Mesendoderm (in vitro differentiated cells): ENCODE results near the gene RGS8.

Source experiments
- DNase-seq: peaks from one replicate; pipeline ENCODE4 v3.0.0; 2013
- H2AK5ac ChIP-seq: 2 replicates; pipeline ENCODE4 v1.6.1; 2013; ENCODE audit warnings: low read length, inconsistent platforms
- H2BK120ac ChIP-seq: 2 replicates; pipeline ENCODE4 v1.6.1; 2013; ENCODE audit warnings: low read depth, mild to moderate bottlenecking, low read length, moderate library complexity, mixed read lengths
- H2BK15ac ChIP-seq: replicated peaks from 2 replicates; pipeline ENCODE4 v1.6.1; 2013; ENCODE audit warnings: low read depth, mild to moderate bottlenecking, moderate library complexity
- H2BK5ac ChIP-seq: 2 replicates; pipeline ENCODE4 v1.6.1; 2013; ENCODE audit warnings: low read length, inconsistent platforms
- H3K18ac ChIP-seq: 2 replicates; pipeline ENCODE4 v1.6.1; 2013; ENCODE audit warnings: mild to moderate bottlenecking, low read length, mixed read lengths
- H3K23ac ChIP-seq: one replicate; pipeline ENCODE4 v1.6.1; 2013; ENCODE audit warnings: low read length
- H3K27ac ChIP-seq: 2 replicates; pipeline ENCODE4 v1.5.1; 2013; ENCODE audit warnings: low read depth, mild to moderate bottlenecking, inconsistent platforms, low read length, moderate library complexity
- H3K27me3 ChIP-seq: 2 replicates; pipeline ENCODE4 v1.6.1; 2013; ENCODE audit warnings: low read length, control low read depth, mild to moderate bottlenecking, inconsistent platforms; ENCODE audit not compliant: insufficient read depth, poor library complexity
- H3K36me3 ChIP-seq: 2 replicates; pipeline ENCODE4 v1.6.1; 2013; ENCODE audit warnings: low read length, inconsistent platforms; ENCODE audit not compliant: control insufficient read depth, insufficient read depth
- H3K4ac ChIP-seq: one replicate; pipeline ENCODE4 v1.6.1; 2013; ENCODE audit warnings: low read depth, mild to moderate bottlenecking, low read length, moderate library complexity
- H3K4me1 ChIP-seq: 2 replicates; pipeline ENCODE4 v1.6.1; 2013; ENCODE audit warnings: low read depth, low read length, inconsistent platforms; ENCODE audit not compliant: control insufficient read depth
- H3K4me2 ChIP-seq: 2 replicates; pipeline ENCODE4 v1.6.1; 2013; ENCODE audit warnings: low read length
- H3K4me3 ChIP-seq: 2 replicates; pipeline ENCODE4 v1.5.1; 2013; ENCODE audit warnings: mild to moderate bottlenecking, low read length
- H3K56ac ChIP-seq: one replicate; pipeline ENCODE4 v1.6.1; 2013; ENCODE audit warnings: low read length
- H3K79me1 ChIP-seq: 2 replicates; pipeline ENCODE4 v1.6.1; 2013; ENCODE audit warnings: low read length, inconsistent platforms
- H3K79me2 ChIP-seq: 2 replicates; pipeline ENCODE4 v1.6.1; 2013; ENCODE audit warnings: mild to moderate bottlenecking, low read length; ENCODE audit not compliant: control insufficient read depth, insufficient read depth
- H3K9ac ChIP-seq: 2 replicates; pipeline ENCODE4 v1.6.1; 2013; ENCODE audit warnings: low read length, inconsistent platforms
- H4K5ac ChIP-seq: one replicate; pipeline ENCODE4 v1.6.1; 2013; ENCODE audit warnings: low read length
- H4K8ac ChIP-seq: one replicate; pipeline ENCODE4 v1.6.1; 2013; ENCODE audit warnings: low read depth, mild to moderate bottlenecking, control low read depth, low read length, moderate library complexity
- WGBS: extraction: QIAGEN DNeasy Blood & Tissue Kit; methylation state at CpG from one replicate; pipeline ENCODE4 v1.1.7; 2013; ENCODE audit warnings: low lambda C conversion rate, missing lambda C conversion rate; ENCODE audit not compliant: insufficient coverage; ENCODE audit errors: extremely low coverage; 5-methylcytosine and 5-hydroxymethylcytosine counted together

The RGS8 gene

GRCh38 chr1:182681568-182681912 lies 2.8 kb downstream of the RGS8 start:
- no peak overlapping the region for H3K4me2 ChIP-seq
- no CpG with 5 or more reads among the region's 8 CpGs for WGBS
- no peaks in the 10 kb centered on the region for H3K4me1 ChIP-seq

DNA sequence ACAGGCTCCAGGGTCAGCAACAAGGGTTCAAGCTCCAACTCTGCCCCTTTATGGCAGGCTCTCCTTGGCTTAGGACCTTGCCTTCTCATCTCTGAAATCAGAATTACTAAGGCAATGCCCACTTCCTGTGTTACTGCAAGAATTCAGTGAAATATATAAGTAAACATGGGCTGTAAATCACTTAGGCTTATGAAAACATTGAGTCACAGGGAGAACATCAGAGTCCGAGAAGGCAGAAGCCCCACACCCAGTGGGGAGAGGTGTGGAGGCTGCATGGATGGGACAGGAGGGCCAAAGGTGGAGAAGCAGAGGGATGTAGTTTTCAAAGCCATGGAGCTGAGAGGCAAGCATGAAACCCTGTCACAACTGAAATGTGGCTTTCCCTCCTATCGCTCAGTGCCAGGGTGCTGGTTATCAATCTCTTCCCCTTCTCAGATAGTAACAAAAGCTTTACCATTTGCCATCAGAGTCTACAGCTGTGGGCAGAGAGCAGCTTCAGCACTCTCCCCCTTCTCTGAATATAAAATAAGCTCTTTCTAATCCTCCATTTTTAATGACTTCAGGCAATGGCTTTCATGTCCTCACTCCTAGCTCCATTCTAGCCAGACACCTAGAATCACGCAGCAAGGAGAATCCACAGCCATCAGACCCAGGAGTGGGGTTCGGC lies 3.4 kb downstream of the RGS8 start:
- WGBS: no CpG with 5 or more reads among the region's 4 CpGs
- Histone ChIP-seq H2BK120ac (no peak overlapping the region), H3K36me3 (no peaks in the 10 kb centered on the region), H3K27me3 (no peaks in the 10 kb centered on the region), H3K79me1 (no peaks in the 10 kb centered on the region), H2AK5ac (no peak overlapping the region), H4K8ac (no peak overlapping the region), H3K27ac (no peak overlapping the region), H3K23ac (no peak overlapping the region), H3K9ac (no peak overlapping the region), H3K4me3 (no peak overlapping the region), H3K56ac (no peak overlapping the region), H2BK15ac (no peak overlapping the region), H3K18ac (no peak overlapping the region), H3K4me2 (no peak overlapping the region), H3K79me2 (no peaks in the 10 kb centered on the region), H2BK5ac (no peak overlapping the region), H3K4ac (no peak overlapping the region), H3K4me1 (no peaks in the 10 kb centered on the region), H4K5ac (no peak overlapping the region)
- no peak for DNase-seq

More at GRCh38 chr1:182681568-182681912, 2.8 kb downstream of the RGS8 start:
- Histone ChIP-seq H3K27ac (no peak overlapping the region), H3K36me3 (no peaks in the 10 kb centered on the region), H2BK5ac (no peak overlapping the region), H3K79me1 (no peaks in the 10 kb centered on the region), H3K9ac (no peak overlapping the region), H4K8ac (no peak overlapping the region), H3K18ac (no peak overlapping the region), H3K79me2 (no peaks in the 10 kb centered on the region), H3K23ac (no peak overlapping the region), H3K4ac (no peak overlapping the region), H3K27me3 (no peaks in the 10 kb centered on the region), H2BK120ac (no peak overlapping the region), H2AK5ac (no peak overlapping the region), H3K4me3 (no peak overlapping the region), H4K5ac (no peak overlapping the region), H3K56ac (no peak overlapping the region), H2BK15ac (no peak overlapping the region)
- DNase-seq: no peak

DNA sequence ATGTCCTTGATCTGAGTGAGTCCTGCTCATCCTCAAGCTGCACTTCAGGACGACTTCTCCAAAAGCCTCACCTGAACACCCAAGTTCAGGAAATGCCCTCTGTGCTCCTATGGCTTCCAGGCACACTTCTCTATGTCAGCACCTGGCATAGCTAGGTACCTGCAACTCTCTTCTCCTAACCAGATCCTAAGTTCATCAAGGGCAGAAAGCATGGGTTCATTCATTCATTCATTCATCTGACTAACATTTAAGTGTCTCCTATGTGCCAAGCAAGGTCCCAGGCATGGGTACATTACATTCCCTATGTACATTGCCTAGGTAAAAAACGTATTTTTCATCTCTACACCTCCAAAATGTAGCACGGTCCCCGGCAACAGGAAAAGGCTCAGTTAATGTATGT lies 4.0 kb downstream of the RGS8 start:
- no CpG with 5 or more reads among the region's 4 CpGs for WGBS
- Histone ChIP-seq H3K36me3 (no peaks in the 10 kb centered on the region), H3K27me3 (no peaks in the 10 kb centered on the region), H3K56ac (no peak overlapping the region), H2BK15ac (no peak overlapping the region), H3K79me2 (no peaks in the 10 kb centered on the region), H3K4me1 (no peaks in the 10 kb centered on the region), H3K18ac (no peak overlapping the region), H2BK5ac (no peak overlapping the region), H4K5ac (no peak overlapping the region), H3K4me3 (no peak overlapping the region), H3K27ac (no peak overlapping the region), H3K4me2 (no peak overlapping the region), H2AK5ac (no peak overlapping the region), H3K9ac (no peak overlapping the region), H3K79me1 (no peaks in the 10 kb centered on the region), H3K4ac (no peak overlapping the region), H4K8ac (no peak overlapping the region), H3K23ac (no peak overlapping the region), H2BK120ac (no peak overlapping the region)
- no peak for DNase-seq

- Histone ChIP-seq H3K4me2 (no peak overlapping the region), H2BK120ac (no peak overlapping the region), H3K79me2 (no peaks in the 10 kb centered on the region), H3K18ac (no peak overlapping the region), H3K27ac (no peak overlapping the region), H2BK5ac (no peak overlapping the region), H3K23ac (no peak overlapping the region), H3K9ac (no peak overlapping the region), H4K8ac (no peak overlapping the region), H4K5ac (no peak overlapping the region), H3K79me1 (no peaks in the 10 kb centered on the region), H3K4me3 (no peak overlapping the region), H2BK15ac (no peak overlapping the region), H3K4ac (no peak overlapping the region), H3K36me3 (no peaks in the 10 kb centered on the region), H3K4me1 (no peaks in the 10 kb centered on the region), H3K27me3 (no peaks in the 10 kb centered on the region), H3K56ac (no peak overlapping the region), H2AK5ac (no peak overlapping the region)
- 100% methylated on average over 4 of the region's 8 CpGs for WGBS
- DNase-seq: no peak
Observed at GRCh38 chr1:182679684-182680083, 4.7 kb downstream of the RGS8 start.

- no peak overlapping the region for H3K27ac ChIP-seq
- DNase-seq: no peak
- H2AK5ac ChIP-seq: no peak overlapping the region
- no peak overlapping the region for H3K9ac ChIP-seq
- no peak overlapping the region for H2BK120ac ChIP-seq
- no peak overlapping the region for H3K18ac ChIP-seq
- no peaks in the 10 kb centered on the region for H3K36me3 ChIP-seq
- no peak overlapping the region for H2BK5ac ChIP-seq
- no peak overlapping the region for H3K4me2 ChIP-seq
- no peaks in the 10 kb centered on the region for H3K27me3 ChIP-seq
- no peaks in the 10 kb centered on the region for H3K79me2 ChIP-seq
- no peak overlapping the region for H2BK15ac ChIP-seq
- H3K4me1 ChIP-seq: peaks cover 7% of the 10 kb centered on the region
- H4K8ac ChIP-seq: no peak overlapping the region
- H3K79me1 ChIP-seq: no peaks in the 10 kb centered on the region
- no peak overlapping the region for H3K56ac ChIP-seq
- no peak overlapping the region for H3K4ac ChIP-seq
- no peak overlapping the region for H4K5ac ChIP-seq
- H3K23ac ChIP-seq: no peak overlapping the region
- no CpG with 5 or more reads among the region's 5 CpGs for WGBS
- no peak overlapping the region for H3K4me3 ChIP-seq
Observed at GRCh38 chr1:182677397-182678098, 6.8 kb downstream of the RGS8 start.

GRCh38 chr1:182676274-182676673 lies 8.1 kb downstream of the RGS8 start:
- no peak overlapping the region for H3K9ac ChIP-seq
- H2BK15ac ChIP-seq: no peak overlapping the region
- H3K36me3 ChIP-seq: no peaks in the 10 kb centered on the region
- no peak overlapping the region for H3K56ac ChIP-seq
- H3K23ac ChIP-seq: no peak overlapping the region
- no peaks in the 10 kb centered on the region for H3K79me1 ChIP-seq
- H3K4ac ChIP-seq: no peak overlapping the region
- peak; percentile 60 for DNase-seq
- H2AK5ac ChIP-seq: no peak overlapping the region
- no peak overlapping the region for H2BK5ac ChIP-seq
- H3K4me1 ChIP-seq: peaks cover 15% of the 10 kb centered on the region
- H3K79me2 ChIP-seq: no peaks in the 10 kb centered on the region
- H3K4me2 ChIP-seq: no peak overlapping the region
- no peak overlapping the region for H3K4me3 ChIP-seq
- WGBS: no CpG with 5 or more reads among the region's 4 CpGs
- no peak overlapping the region for H4K5ac ChIP-seq
- H3K18ac ChIP-seq: no peak overlapping the region
- H2BK120ac ChIP-seq: no peak overlapping the region
- H3K27ac ChIP-seq: no peak overlapping the region
- no peaks in the 10 kb centered on the region for H3K27me3 ChIP-seq
- no peak overlapping the region for H4K8ac ChIP-seq
